HEK293T (cell line): ENCODE measurements around the gene MS4A13.
"Not testable (repeated sequence)": the region's sequence is repeated elsewhere in the genome, so short reads cannot be mapped to it uniquely, and the experiment has no call there.

Experiments
- CTCF ChIA-PET: fragments of 350-600 bp; formaldehyde crosslinking; extraction: SDS; loops from one replicate; lab custom pipeline; 2021; ENCODE audit warnings: antibody characterized with exemption, inconsistent platforms; lab: Yijun Ruan, JAX
- POLR2A ChIA-PET: fragments of 350-600 bp; formaldehyde crosslinking; extraction: SDS; loops from one replicate; lab custom pipeline; 2020; ENCODE audit warnings: antibody characterized with exemption, inconsistent platforms; lab: Yijun Ruan, JAX
- DNase-seq: peaks from one replicate; pipeline ENCODE4 v3.0.0; 2012; ENCODE audit warnings: mixed read lengths; ENCODE audit errors: extremely low spot score
- ARNT ChIP-seq: fragments of 450-650 bp; IDR thresholded peaks from 2 replicates; pipeline ENCODE4 v1.6.1; 2017; ENCODE audit warnings: mild to moderate bottlenecking
- BHLHE40 ChIP-seq: fragments of 450-650 bp; IDR thresholded peaks from 2 replicates; pipeline ENCODE4 v1.6.1; 2016; ENCODE audit warnings: mild to moderate bottlenecking, moderate library complexity, borderline replicate concordance
- CTBP1 ChIP-seq: fragments of 450-650 bp; IDR thresholded peaks from 2 replicates; pipeline ENCODE4 v1.6.1; 2016; ENCODE audit warnings: borderline replicate concordance
- ELF4 ChIP-seq: fragments of 450-650 bp; IDR thresholded peaks from 2 replicates; pipeline ENCODE4 v1.6.1; 2017; ENCODE audit warnings: antibody characterized with exemption
- FOXA1 ChIP-seq: fragments of 450-650 bp; IDR thresholded peaks from 2 replicates; pipeline ENCODE4 v1.6.1; 2016; ENCODE audit warnings: mild to moderate bottlenecking
- FOXK2 ChIP-seq: fragments of 450-650 bp; IDR thresholded peaks from 2 replicates; pipeline ENCODE4 v1.6.1; 2016; ENCODE audit warnings: mild to moderate bottlenecking
- FOXM1 ChIP-seq: fragments of 450-650 bp; IDR thresholded peaks from 2 replicates; pipeline ENCODE4 v1.6.1; 2017; ENCODE audit warnings: mild to moderate bottlenecking, borderline replicate concordance
- HDGF ChIP-seq: fragments of 450-650 bp; IDR thresholded peaks from 2 replicates; pipeline ENCODE4 v1.6.1; 2017; ENCODE audit warnings: antibody characterized with exemption, borderline replicate concordance
- L3MBTL2 ChIP-seq: fragments of 450-650 bp; conservative IDR thresholded peaks from 2 replicates; pipeline ENCODE4 v1.6.1; 2016; ENCODE audit warnings: mild to moderate bottlenecking
- LEF1 ChIP-seq: fragments of 450-650 bp; IDR thresholded peaks from 2 replicates; pipeline ENCODE4 v1.6.1; 2017; ENCODE audit warnings: mild to moderate bottlenecking, borderline replicate concordance
- NFRKB ChIP-seq: fragments of 450-650 bp; IDR thresholded peaks from 2 replicates; pipeline ENCODE4 v1.6.1; 2016; ENCODE audit warnings: mild to moderate bottlenecking, moderate library complexity
- PKNOX1 ChIP-seq: fragments of 450-650 bp; IDR thresholded peaks from 2 replicates; pipeline ENCODE4 v1.6.1; 2016
- SP1 ChIP-seq: fragments of 450-650 bp; IDR thresholded peaks from 2 replicates; pipeline ENCODE4 v1.6.1; 2017
- SUZ12 ChIP-seq: fragments of 450-650 bp; IDR thresholded peaks from 2 replicates; pipeline ENCODE4 v1.6.1; 2016; ENCODE audit warnings: mild to moderate bottlenecking
- TARDBP ChIP-seq: fragments of 450-650 bp; IDR thresholded peaks from 2 replicates; pipeline ENCODE4 v1.6.1; 2016
- ZNF384 ChIP-seq: fragments of 450-650 bp; IDR thresholded peaks from 2 replicates; pipeline ENCODE4 v1.6.1; 2016

Gene MS4A13

GRCh38 chr11:60502221-60502775 lies 12.9 kb upstream of the MS4A13 start:
- ChIA-PET CTCF (no interaction called here), POLR2A (no interaction called here)
- TF ChIP-seq ARNT (no peak), LEF1 (no peak), FOXM1 (no peak), L3MBTL2 (no peak), PKNOX1 (no peak), FOXK2 (no peak), BHLHE40 (no peak), NFRKB (no peak), TARDBP (no peak), SUZ12 (no peak), HDGF (no peak), ZNF384 (no peak)
- DNase-seq, result no peak

GRCh38 chr11:60504219-60504905 lies 10.8 kb upstream of the MS4A13 start:
- no peak for TF ChIP-seq ELF4
- TF ChIP-seq ARNT, result no peak
- TF ChIP-seq FOXM1, result no peak
- TF ChIP-seq BHLHE40, result no peak
- TF ChIP-seq FOXA1, result no peak
- no peak for TF ChIP-seq TARDBP
- no peak for TF ChIP-seq LEF1
- DNase-seq, result no peak
- ChIA-PET CTCF (no interaction called here), POLR2A (no interaction called here)

GRCh38 chr11:60509609-60510008 lies 5.6 kb upstream of the MS4A13 start:
- CTCF ChIA-PET, DNase-seq, POLR2A ChIA-PET: not testable (repeated sequence)

GRCh38 chr11:60510209-60510608 lies 5.0 kb upstream of the MS4A13 start:
- POLR2A ChIA-PET, CTCF ChIA-PET, DNase-seq: not testable (repeated sequence)

- POLR2A ChIA-PET, result no interaction called here
- DNase-seq, result no peak
- CTCF ChIA-PET, result no interaction called here
- TF ChIP-seq HDGF (no peak), L3MBTL2 (no peak), FOXK2 (no peak), BHLHE40 (no peak)
Measured at GRCh38 chr11:60511393-60511792, 3.8 kb upstream of the MS4A13 start.

- no peak for DNase-seq
- ChIA-PET CTCF (no interaction called here), POLR2A (no interaction called here)
- no peak for TF ChIP-seq ZNF384
- TF ChIP-seq BHLHE40, result no peak
- no peak for TF ChIP-seq NFRKB
- TF ChIP-seq FOXM1, result no peak
- TF ChIP-seq HDGF, result no peak
- no peak for TF ChIP-seq SUZ12
- no peak for TF ChIP-seq FOXA1
- no peak for TF ChIP-seq SP1
Measured at GRCh38 chr11:60512651-60513225, 2.5 kb upstream of the MS4A13 start.

- TF ChIP-seq SP1 (no peak), ZNF384 (no peak), TARDBP (no peak), HDGF (no peak), L3MBTL2 (no peak), FOXA1 (no peak), SUZ12 (no peak), ARNT (no peak), FOXK2 (no peak), PKNOX1 (no peak), CTBP1 (no peak), BHLHE40 (no peak), FOXM1 (no peak)
- CTCF ChIA-PET, result interaction anchor here (0.6 kb wide), 1 partner anchor 1342 kb away, joined by 5 read pairs; the partner anchor contains the start of gene DTX4
- DNase-seq, result no peak
- POLR2A ChIA-PET, result no interaction called here
Measured at GRCh38 chr11:60513496-60514460, 1.4 kb upstream of the MS4A13 start.
